Dermis microvascular lymphatic vessel endothelial cell (primary cell): ENCODE measurements around the gene TMBIM1. TPM values are rescaled to one million over a fixed set of nuclear protein-coding genes. Genes with fewer than 3 reads are reported as not detected.

ENCODE experiments used
- DNase-seq, 2 donors: peaks; one replicate each; pipeline versions ENCODE4 v3.0.0 to v3.0.0-alpha.2; 2010; ENCODE audit warnings: low read depth in 2 of 2
- total RNA-seq: library from RNA; depleted of rRNA; stranded (reverse); fragments of >200 nt; gene quantifications from 2 replicates; pipeline ENCODE4 v1.2.1, GENCODE V29; 2014

TMBIM1 gene
- total RNA-seq, 1 donor from 2014 or later: 121 TPM

- peak in 1 of 2 donors; percentile 53 for DNase-seq
These were observed 33.0 kb downstream of the TMBIM1 start for GRCh38 chr2:218259099-218259961.

GRCh38 chr2:218257390-218257981, 34.8 kb downstream of the TMBIM1 start:
- DNase-seq: peak in 1 of 2 donors; percentile 23

GRCh38 chr2:218256612-218257350, 35.5 kb downstream of the TMBIM1 start:
- no peak for DNase-seq

- DNase-seq: no peak
These were observed 36.9 kb downstream of the TMBIM1 start for GRCh38 chr2:218255446-218255845.

- DNase-seq: no peak
These were observed 39.1 kb downstream of the TMBIM1 start for GRCh38 chr2:218253232-218253625.

GRCh38 chr2:218252509-218253231, 39.6 kb downstream of the TMBIM1 start:
- no peak for DNase-seq

- no peak for DNase-seq
These were observed 42.6 kb downstream of the TMBIM1 start for GRCh38 chr2:218249691-218250090.

GRCh38 chr2:218245214-218245613, 47.1 kb downstream of the TMBIM1 start:
- no peak for DNase-seq

GRCh38 chr2:218244665-218245064, 47.6 kb downstream of the TMBIM1 start:
- no peak for DNase-seq

- no peak for DNase-seq
These were observed 48.1 kb downstream of the TMBIM1 start for GRCh38 chr2:218244204-218244603.

GRCh38 chr2:218238887-218239286, 53.4 kb downstream of the TMBIM1 start:
- no peak for DNase-seq

GRCh38 chr2:218236829-218237228, 55.5 kb downstream of the TMBIM1 start:
- no peak for DNase-seq

GRCh38 chr2:218235017-218235416, 57.3 kb downstream of the TMBIM1 start:
- DNase-seq: no peak

- DNase-seq: no peak
These were observed 57.8 kb downstream of the TMBIM1 start for GRCh38 chr2:218234521-218234920.

GRCh38 chr2:218233543-218233942, 58.8 kb downstream of the TMBIM1 start:
- no peak for DNase-seq

GRCh38 chr2:218230882-218231281, 61.4 kb downstream of the TMBIM1 start:
- no peak for DNase-seq

- DNase-seq: no peak
These were observed 62.5 kb downstream of the TMBIM1 start for GRCh38 chr2:218229851-218230250.

GRCh38 chr2:218229239-218229638, 63.1 kb downstream of the TMBIM1 start:
- DNase-seq: peak; percentile 40 to 78

GRCh38 chr2:218228366-218229090, 63.8 kb downstream of the TMBIM1 start:
- peak in 1 of 2 donors; percentile 17 for DNase-seq

GRCh38 chr2:218226903-218227302, 65.4 kb downstream of the TMBIM1 start:
- DNase-seq: no peak
